T-cell (primary cell): ENCODE results near the gene ANAPC4. TPM values are rescaled to one million over a fixed set of nuclear protein-coding genes. Genes with fewer than 3 reads are reported as not detected.

Source experiments
- ATAC-seq, 4 experiments: fragments of 200-7000 bp in 3 of 4; fragments of 150-1000 bp in 1 of 4; cut with Tn5 transposase; replicated peaks in 1 of 4; 1 replicate in 3 of 4; 2 replicates in 1 of 4; pipeline ENCODE4 v1.10.0; 2021; ENCODE audit warnings: moderate library complexity in 3 of 4, mild to moderate bottlenecking in 2 of 4, moderate number of reproducible peaks in 1 of 4
- CTCF ChIA-PET, 2 donors: fragments of 300-600 bp; sonication (Branson Sonifier 250); formaldehyde crosslinking; loops; one replicate each; lab custom pipeline; 2022; ENCODE audit warnings: antibody characterized with exemption in 2 of 2; lab: Charles Lee
- POLR2A ChIA-PET, 2 donors: fragments of 300-600 bp; sonication (Branson Sonifier 250); formaldehyde crosslinking; loops; one replicate each; lab custom pipeline; 2022; ENCODE audit warnings: antibody characterized with exemption in 2 of 2; lab: Charles Lee
- DNase-seq, 35 experiments: peaks; one replicate each; pipeline versions ENCODE4 v3.0.0 to v3.0.0-alpha.2; 2013 to 2023
- H3K27ac ChIP-seq: one replicate; pipeline ENCODE4 v1.5.1; 2013; ENCODE audit warnings: low read length
- H3K27me3 ChIP-seq, 2 experiments: replicated peaks in 1 of 2; 1 replicate in 1 of 2; 2 replicates in 1 of 2; pipeline versions ENCODE4 v1.6.1 to v1.7.0; 2013; ENCODE audit warnings: low read length in 1 of 2, mixed read lengths in 1 of 2; ENCODE audit not compliant: control insufficient read depth in 2 of 2, insufficient read depth in 2 of 2; ENCODE audit errors: extremely low read depth in 1 of 2
- H3K36me3 ChIP-seq, 2 donors: 1 replicate in 1 of 2; 2 replicates in 1 of 2; pipeline versions ENCODE4 v1.6.1 to v1.7.0; 2013; ENCODE audit warnings: low read length in 1 of 2; ENCODE audit not compliant: control insufficient read depth in 2 of 2, insufficient read depth in 1 of 2; ENCODE audit errors: extremely low read depth in 1 of 2
- H3K4me1 ChIP-seq, 2 experiments: 1 replicate in 1 of 2; 2 replicates in 1 of 2; pipeline versions ENCODE4 v1.6.1 to v1.7.0; 2013; ENCODE audit warnings: low read length in 2 of 2, mixed read lengths in 1 of 2; ENCODE audit not compliant: insufficient read depth in 2 of 2, control insufficient read depth in 1 of 2; ENCODE audit errors: extremely low read depth in 1 of 2
- H3K4me3 ChIP-seq, 2 donors: 1 replicate in 1 of 2; 2 replicates in 1 of 2; pipeline versions ENCODE4 v1.5.1 to v1.7.0; 2013; ENCODE audit warnings: mild to moderate bottlenecking in 2 of 2, low read length in 1 of 2, moderate library complexity in 1 of 2; ENCODE audit not compliant: control insufficient read depth in 1 of 2; ENCODE audit errors: extremely low read depth in 1 of 2
- H3K9me3 ChIP-seq: 2 replicates; pipeline ENCODE4 v1.7.0; 2013
- H3K27ac Mint-ChIP-seq, 2 donors: one replicate each; pipeline ENCODE4 v1.8.0; 2020 to 2021; ENCODE audit warnings: mild to moderate bottlenecking in 2 of 2, mixed read lengths in 2 of 2
- H3K27me3 Mint-ChIP-seq, 2 donors: one replicate each; pipeline ENCODE4 v1.8.0; 2021 to 2022; ENCODE audit warnings: mixed read lengths in 2 of 2
- H3K36me3 Mint-ChIP-seq: one replicate; pipeline ENCODE4 v1.8.0; 2021; ENCODE audit warnings: mixed read lengths
- H3K4me1 Mint-ChIP-seq, 3 donors: one replicate each; pipeline ENCODE4 v1.8.0; 2020 to 2022; ENCODE audit warnings: mixed read lengths in 3 of 3, mild to moderate bottlenecking in 1 of 3
- H3K4me3 Mint-ChIP-seq, 3 donors: one replicate each; pipeline ENCODE4 v1.8.0; 2020 to 2022; ENCODE audit warnings: mild to moderate bottlenecking in 3 of 3, mixed read lengths in 3 of 3, moderate library complexity in 3 of 3
- H3K9me3 Mint-ChIP-seq, 3 donors: one replicate each; pipeline ENCODE4 v1.8.0; 2020 to 2022; ENCODE audit warnings: mixed read lengths in 3 of 3
- WGBS: methylation state at CpG from one replicate; pipeline ENCODE4 v1.1.5; 2013; ENCODE audit warnings: missing lambda C conversion rate; ENCODE audit not compliant: insufficient coverage; 5-methylcytosine and 5-hydroxymethylcytosine counted together
- total RNA-seq, 35 experiments: library from RNA in 6 of 35; stranded (reverse) in 6 of 35; fragments of 120-200 nt in 1 of 35; gene quantifications; one replicate each; pipeline versions ENCODE4 v1.2.1 to v1.2.4 and lab custom pipeline; 2013 to 2026

The ANAPC4 gene
- total RNA-seq, 5 donors from 2014 or later (not counting 1 experiment from before 2014, with no cell fraction given), result 40.4 to 56.6 (median 50.5) TPM

DNA sequence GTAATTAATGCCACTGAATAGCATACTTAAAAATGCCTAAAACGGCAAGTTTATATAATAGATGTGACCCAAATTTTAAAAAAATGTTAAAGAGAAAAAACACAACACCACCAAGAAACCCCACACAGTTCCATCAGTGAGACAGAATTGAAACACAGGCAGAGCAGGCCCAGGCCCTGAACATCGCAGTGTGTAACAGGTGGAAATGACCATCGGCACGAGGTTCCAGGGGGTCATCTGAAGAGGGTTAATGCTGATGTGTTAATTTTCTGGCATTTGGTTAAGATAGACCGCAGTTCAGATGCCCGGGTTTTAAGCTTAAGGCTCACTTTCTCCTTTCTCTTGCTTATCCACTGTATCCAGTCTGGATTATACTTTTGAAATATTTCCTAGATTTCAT is 66.8 kb downstream of the ANAPC4 start:
- POLR2A ChIA-PET, result no interaction called here
- ATAC-seq, result no peak
- Histone ChIP-seq H3K27ac (no peak overlapping the region), H3K9me3 (no peaks in the 10 kb centered on the region), H3K4me3 (no peak overlapping the region), H3K27me3 (no peaks in the 10 kb centered on the region), H3K36me3 (no peaks in the 10 kb centered on the region), H3K4me1 (no peaks in the 10 kb centered on the region)
- peaks cover 2 to 8% (median 5%) of the 10 kb centered on the region in 3 donors for H3K9me3 Mint-ChIP-seq
- no peak for DNase-seq
- 96% methylated on average over 5 of the region's 6 CpGs for WGBS
- no peaks in the 10 kb centered on the region for H3K4me1 Mint-ChIP-seq
- CTCF ChIA-PET, result no interaction called here
- H3K27me3 Mint-ChIP-seq, result peaks cover 0 to 7% of the 10 kb centered on the region in 2 donors
- no peak overlapping the region for H3K4me3 Mint-ChIP-seq
- H3K36me3 Mint-ChIP-seq, result peaks cover 6% of the 10 kb centered on the region
- H3K27ac Mint-ChIP-seq, result no peak overlapping the region

DNA sequence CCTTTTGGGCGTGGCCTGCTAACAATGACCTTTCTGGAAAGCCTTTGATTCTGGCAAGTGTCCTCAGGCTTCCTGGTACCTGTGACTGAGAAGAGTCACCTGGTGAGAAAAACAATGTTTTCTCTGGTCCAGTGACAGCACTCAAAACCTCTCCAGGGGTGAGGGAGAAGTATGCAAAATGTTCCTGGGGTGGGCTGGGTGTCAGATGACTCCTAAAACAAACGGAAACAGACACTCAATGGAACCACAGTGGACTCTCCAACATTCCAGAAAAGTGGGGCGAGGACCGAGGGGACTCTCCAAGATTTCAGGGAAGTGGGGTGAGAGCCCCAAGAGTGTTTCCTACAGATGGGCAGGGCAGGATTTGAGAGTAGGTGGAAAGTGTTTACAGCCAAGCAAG is 69.5 kb downstream of the ANAPC4 start:
- no peaks in the 10 kb centered on the region for H3K9me3 ChIP-seq
- Mint-ChIP-seq H3K4me3 (no peak overlapping the region), H3K9me3 (no peaks in the 10 kb centered on the region), H3K27me3 (peaks cover 0 to 4% of the 10 kb centered on the region in 2 donors), H3K27ac (no peak overlapping the region), H3K4me1 (no peaks in the 10 kb centered on the region), H3K36me3 (peaks cover 4% of the 10 kb centered on the region)
- H3K27me3 ChIP-seq, result no peaks in the 10 kb centered on the region
- no peaks in the 10 kb centered on the region for H3K4me1 ChIP-seq
- 39% methylated on average over 2 of the region's 4 CpGs for WGBS
- H3K4me3 ChIP-seq, result no peak overlapping the region
- no peak overlapping the region for H3K27ac ChIP-seq
- ATAC-seq (no peak), DNase-seq (no peak)
- no peaks in the 10 kb centered on the region for H3K36me3 ChIP-seq
- ChIA-PET POLR2A (no interaction called here), CTCF (no interaction called here)

DNA sequence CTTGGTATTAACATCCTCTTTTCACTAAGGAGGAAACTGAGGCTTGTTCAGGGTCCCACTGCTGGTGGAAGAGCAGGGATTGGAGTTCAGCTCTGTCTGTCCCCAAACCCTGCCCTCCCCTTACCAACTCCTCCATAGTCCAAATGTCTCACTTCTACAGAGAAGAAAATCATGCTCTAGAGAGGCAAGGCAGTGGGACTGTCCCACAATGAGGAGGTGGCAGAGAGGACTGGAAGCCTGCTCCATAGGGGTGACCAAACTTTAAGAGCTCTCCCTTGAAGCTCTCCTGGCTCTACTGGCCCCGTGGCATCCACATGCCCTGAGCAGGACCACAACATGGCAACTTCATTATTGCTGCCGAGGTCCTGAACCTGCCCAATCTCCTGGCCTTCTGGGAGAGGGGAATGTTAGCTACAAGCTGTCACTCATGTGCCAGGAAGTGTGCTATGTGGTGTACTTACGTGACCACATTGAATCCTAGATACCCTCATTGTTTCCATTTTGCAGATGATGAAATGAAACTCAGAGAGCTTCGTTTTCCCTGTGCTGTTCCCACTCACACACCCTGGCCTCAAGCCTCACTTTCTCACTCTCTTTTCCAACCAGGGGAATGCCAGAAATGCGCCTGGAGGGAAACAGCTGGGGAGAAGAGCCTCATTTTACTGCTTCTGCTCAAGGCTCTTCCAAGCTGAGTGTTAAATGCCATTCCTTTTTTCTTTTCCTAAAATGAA is 71.5 kb downstream of the ANAPC4 start:
- Histone ChIP-seq H3K4me1 (no peaks in the 10 kb centered on the region), H3K4me3 (no peak overlapping the region), H3K9me3 (no peaks in the 10 kb centered on the region), H3K27me3 (no peaks in the 10 kb centered on the region), H3K36me3 (no peaks in the 10 kb centered on the region), H3K27ac (no peak overlapping the region)
- no peaks in the 10 kb centered on the region for H3K9me3 Mint-ChIP-seq
- H3K4me3 Mint-ChIP-seq, result no peak overlapping the region
- no peak overlapping the region for H3K27ac Mint-ChIP-seq
- ChIA-PET CTCF (no interaction called here), POLR2A (no interaction called here)
- H3K36me3 Mint-ChIP-seq, result peaks cover 4% of the 10 kb centered on the region
- no peaks in the 10 kb centered on the region for H3K27me3 Mint-ChIP-seq
- H3K4me1 Mint-ChIP-seq, result no peaks in the 10 kb centered on the region
- 17% methylated on average over 1 of the region's 5 CpGs for WGBS
- DNase-seq, result no peak
- no peak for ATAC-seq

DNA sequence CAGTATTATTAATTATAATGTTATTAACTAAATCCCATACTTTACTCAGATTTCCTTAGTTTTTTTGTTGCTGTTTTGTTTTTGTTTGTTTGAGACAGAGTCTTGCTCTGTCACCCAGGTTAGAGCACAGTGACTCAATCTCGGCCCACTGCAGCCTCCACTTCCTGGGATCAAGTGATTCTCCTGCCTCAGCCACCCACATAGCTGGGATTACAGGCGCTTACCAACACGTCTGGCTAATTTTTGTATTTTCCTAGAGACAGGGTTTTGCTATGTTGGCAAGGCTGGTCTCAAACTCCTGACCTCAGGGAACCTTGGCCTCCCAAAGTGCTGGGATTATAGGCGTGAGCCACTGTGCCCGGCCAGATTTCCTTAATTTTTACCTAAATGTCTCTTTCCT is 72.2 kb downstream of the ANAPC4 start:
- no peaks in the 10 kb centered on the region for H3K9me3 Mint-ChIP-seq
- H3K4me1 ChIP-seq, result no peaks in the 10 kb centered on the region
- POLR2A ChIA-PET, result no interaction called here
- no peaks in the 10 kb centered on the region for H3K27me3 ChIP-seq
- CTCF ChIA-PET, result no interaction called here
- H3K4me1 Mint-ChIP-seq, result no peaks in the 10 kb centered on the region
- H3K27me3 Mint-ChIP-seq, result no peaks in the 10 kb centered on the region
- 92% methylated on average over 2 of the region's 5 CpGs for WGBS
- H3K9me3 ChIP-seq, result no peaks in the 10 kb centered on the region
- ATAC-seq, result no peak
- H3K4me3 Mint-ChIP-seq, result no peak overlapping the region
- no peak overlapping the region for H3K27ac ChIP-seq
- no peak overlapping the region for H3K4me3 ChIP-seq
- no peak for DNase-seq
- peaks cover 4% of the 10 kb centered on the region for H3K36me3 Mint-ChIP-seq
- H3K36me3 ChIP-seq, result no peaks in the 10 kb centered on the region
- no peak overlapping the region for H3K27ac Mint-ChIP-seq

DNA sequence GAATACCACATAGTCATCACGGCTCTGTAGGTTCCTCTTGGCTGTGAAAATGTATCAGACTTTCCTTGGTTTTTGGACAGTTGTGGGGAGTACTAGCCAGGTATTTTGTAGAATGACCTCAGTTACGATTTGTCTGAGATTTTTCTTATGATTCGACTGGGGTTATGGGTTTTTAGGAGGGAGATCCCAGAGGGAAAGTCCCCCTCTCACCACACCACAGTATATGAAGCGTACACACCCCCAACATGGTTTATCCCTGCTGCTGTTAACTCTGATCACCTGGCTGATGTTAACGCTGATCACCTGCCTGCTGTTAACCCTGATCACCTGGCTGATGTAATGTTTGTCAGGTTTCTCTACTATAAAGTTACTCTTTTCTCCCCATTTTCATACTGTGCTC is 72.6 kb downstream of the ANAPC4 start:
- Mint-ChIP-seq H3K27ac (no peak overlapping the region), H3K9me3 (no peaks in the 10 kb centered on the region), H3K27me3 (no peaks in the 10 kb centered on the region), H3K36me3 (peaks cover 4% of the 10 kb centered on the region), H3K4me3 (no peak overlapping the region), H3K4me1 (no peaks in the 10 kb centered on the region)
- Histone ChIP-seq H3K36me3 (no peaks in the 10 kb centered on the region), H3K27me3 (no peaks in the 10 kb centered on the region), H3K4me1 (no peaks in the 10 kb centered on the region), H3K9me3 (no peaks in the 10 kb centered on the region), H3K27ac (no peak overlapping the region), H3K4me3 (no peak overlapping the region)
- DNase-seq (no peak), ATAC-seq (no peak)
- CTCF ChIA-PET, result no interaction called here
- no CpG with 5 or more reads among the region's 5 CpGs for WGBS
- POLR2A ChIA-PET, result no interaction called here

DNA sequence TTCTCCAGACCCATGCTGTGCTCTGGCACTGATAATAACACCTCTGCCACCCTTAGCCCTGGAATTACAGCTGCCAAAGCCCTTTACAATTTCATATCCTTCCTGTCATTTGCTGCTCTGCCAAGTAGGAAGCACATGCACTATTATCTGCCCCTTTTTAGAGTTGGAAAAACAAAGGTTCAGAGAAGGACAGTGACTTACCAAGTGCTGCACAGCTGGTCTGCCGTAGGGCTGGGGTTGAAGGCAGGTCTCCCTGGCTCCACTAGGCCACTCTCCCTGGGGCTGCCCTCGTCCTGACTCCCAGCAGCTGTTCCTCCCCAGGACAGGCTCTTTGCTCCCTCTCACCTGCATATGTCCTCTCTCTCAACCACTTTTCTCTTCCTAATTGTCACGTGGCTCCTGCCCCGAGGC is 73.4 kb downstream of the ANAPC4 start:
- POLR2A ChIA-PET, result no interaction called here
- H3K36me3 Mint-ChIP-seq, result peaks cover 4% of the 10 kb centered on the region
- no peaks in the 10 kb centered on the region for H3K4me1 Mint-ChIP-seq
- no peaks in the 10 kb centered on the region for H3K9me3 Mint-ChIP-seq
- ATAC-seq, result no peak
- Histone ChIP-seq H3K4me3 (no peak overlapping the region), H3K4me1 (no peaks in the 10 kb centered on the region), H3K27me3 (no peaks in the 10 kb centered on the region), H3K27ac (no peak overlapping the region), H3K36me3 (no peaks in the 10 kb centered on the region), H3K9me3 (no peaks in the 10 kb centered on the region)
- no peaks in the 10 kb centered on the region for H3K27me3 Mint-ChIP-seq
- H3K4me3 Mint-ChIP-seq, result no peak overlapping the region
- no peak overlapping the region for H3K27ac Mint-ChIP-seq
- DNase-seq, result no peak
- WGBS, result 88% methylated on average over 4 of the region's 4 CpGs
- CTCF ChIA-PET, result no interaction called here

DNA sequence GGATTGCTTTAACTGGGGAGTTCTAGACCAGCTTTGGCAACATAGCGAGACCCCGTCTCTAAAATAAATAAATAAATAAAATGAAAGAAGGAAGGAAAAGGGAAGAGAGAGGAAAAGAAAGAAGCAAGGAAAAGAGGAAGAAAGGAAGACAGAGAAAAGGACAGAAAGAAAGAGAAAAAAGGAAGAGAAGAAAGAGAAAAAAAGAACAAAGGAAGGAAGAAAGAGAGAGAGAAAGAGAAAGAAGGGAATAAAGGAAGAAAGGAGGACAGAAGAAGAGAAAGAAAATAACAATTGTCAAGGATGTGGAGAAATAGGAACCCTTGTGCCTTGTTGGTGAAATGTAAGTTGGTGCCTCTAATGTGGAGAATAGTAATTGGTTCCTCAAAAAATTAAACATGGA is 74.6 kb downstream of the ANAPC4 start:
- no CpG with 5 or more reads among the region's 2 CpGs for WGBS
- ChIA-PET CTCF (no interaction called here), POLR2A (no interaction called here)
- H3K27me3 ChIP-seq, result no peaks in the 10 kb centered on the region
- H3K9me3 Mint-ChIP-seq, result no peaks in the 10 kb centered on the region
- no peak overlapping the region for H3K4me3 ChIP-seq
- H3K27ac ChIP-seq, result no peak overlapping the region
- DNase-seq (no peak), ATAC-seq (no peak)
- H3K4me1 Mint-ChIP-seq, result no peaks in the 10 kb centered on the region
- H3K4me3 Mint-ChIP-seq, result no peak overlapping the region
- H3K27me3 Mint-ChIP-seq, result no peaks in the 10 kb centered on the region
- no peaks in the 10 kb centered on the region for H3K4me1 ChIP-seq
- no peaks in the 10 kb centered on the region for H3K36me3 Mint-ChIP-seq
- H3K9me3 ChIP-seq, result no peaks in the 10 kb centered on the region
- no peaks in the 10 kb centered on the region for H3K36me3 ChIP-seq
- no peak overlapping the region for H3K27ac Mint-ChIP-seq
